ENCODE measurements around the gene SYCP2L.

SYCP2L gene

DNA sequence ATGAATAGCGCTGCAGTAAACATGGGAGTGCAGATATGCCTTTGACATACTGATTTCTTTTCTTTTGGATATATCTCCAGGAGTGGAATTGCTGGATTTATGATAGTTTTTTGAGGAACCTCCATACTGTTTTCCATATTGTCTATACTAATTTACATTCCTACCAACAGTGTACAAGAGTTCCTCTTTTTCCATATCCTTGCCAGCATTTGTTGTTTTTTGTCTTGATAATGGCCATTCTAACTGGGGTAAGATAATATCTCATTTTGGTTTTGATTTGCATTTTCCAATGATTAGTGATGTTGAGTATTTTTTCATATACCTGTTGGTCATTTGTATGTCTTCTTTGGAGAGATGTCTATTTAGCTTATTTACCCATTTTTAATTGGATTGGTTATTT is 3.3 kb downstream of the SYCP2L start:
- TF ChIP-seq, protein P1, sequence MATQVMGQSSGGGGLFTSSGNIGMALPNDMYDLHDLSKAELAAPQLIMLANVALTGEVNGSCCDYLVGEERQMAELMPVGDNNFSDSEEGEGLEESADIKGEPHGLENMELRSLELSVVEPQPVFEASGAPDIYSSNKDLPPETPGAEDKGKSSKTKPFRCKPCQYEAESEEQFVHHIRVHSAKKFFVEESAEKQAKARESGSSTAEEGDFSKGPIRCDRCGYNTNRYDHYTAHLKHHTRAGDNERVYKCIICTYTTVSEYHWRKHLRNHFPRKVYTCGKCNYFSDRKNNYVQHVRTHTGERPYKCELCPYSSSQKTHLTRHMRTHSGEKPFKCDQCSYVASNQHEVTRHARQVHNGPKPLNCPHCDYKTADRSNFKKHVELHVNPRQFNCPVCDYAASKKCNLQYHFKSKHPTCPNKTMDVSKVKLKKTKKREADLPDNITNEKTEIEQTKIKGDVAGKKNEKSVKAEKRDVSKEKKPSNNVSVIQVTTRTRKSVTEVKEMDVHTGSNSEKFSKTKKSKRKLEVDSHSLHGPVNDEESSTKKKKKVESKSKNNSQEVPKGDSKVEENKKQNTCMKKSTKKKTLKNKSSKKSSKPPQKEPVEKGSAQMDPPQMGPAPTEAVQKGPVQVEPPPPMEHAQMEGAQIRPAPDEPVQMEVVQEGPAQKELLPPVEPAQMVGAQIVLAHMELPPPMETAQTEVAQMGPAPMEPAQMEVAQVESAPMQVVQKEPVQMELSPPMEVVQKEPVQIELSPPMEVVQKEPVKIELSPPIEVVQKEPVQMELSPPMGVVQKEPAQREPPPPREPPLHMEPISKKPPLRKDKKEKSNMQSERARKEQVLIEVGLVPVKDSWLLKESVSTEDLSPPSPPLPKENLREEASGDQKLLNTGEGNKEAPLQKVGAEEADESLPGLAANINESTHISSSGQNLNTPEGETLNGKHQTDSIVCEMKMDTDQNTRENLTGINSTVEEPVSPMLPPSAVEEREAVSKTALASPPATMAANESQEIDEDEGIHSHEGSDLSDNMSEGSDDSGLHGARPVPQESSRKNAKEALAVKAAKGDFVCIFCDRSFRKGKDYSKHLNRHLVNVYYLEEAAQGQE (IDR thresholded peaks at IDR 0.05; ENCODE audit: insufficient replicate concordance, low read depth), result no peak
- TF ChIP-seq GABPA (IDR thresholded peaks at IDR 0.05; ENCODE audit: low read depth) (no peak), CTCF (IDR thresholded peaks at IDR 0.05; ENCODE audit: insufficient read depth, low read length) (no peak), SPI1 (IDR thresholded peaks at IDR 0.05; ENCODE audit: borderline replicate concordance, low read depth) (peak; percentile 83), POLR2AphosphoS5 (IDR thresholded peaks at IDR 0.05; ENCODE audit: low read depth) (no peak)
- no peaks in the 10 kb centered on the region for H3K27me3 ChIP-seq (ENCODE audit: insufficient read depth, poor library complexity, severe bottlenecking)
- H3K4me3 ChIP-seq (replicated peaks; ENCODE audit: insufficient read depth, low read length), result no peak overlapping the region
- H3K27ac ChIP-seq (replicated peaks), result no peak overlapping the region
- DNase-seq (ENCODE audit: low read depth in 1 of 2, low spot score in 1 of 2), result no peak

GRCh38 chr6:10891960-10892359 is 5.1 kb downstream of the SYCP2L start:
- Histone ChIP-seq H3K27me3 (ENCODE audit: insufficient read depth, poor library complexity, severe bottlenecking) (no peaks in the 10 kb centered on the region), H3K4me3 (replicated peaks; ENCODE audit: insufficient read depth, low read length) (no peak overlapping the region), H3K27ac (replicated peaks) (no peak overlapping the region)
- TF ChIP-seq CTCF (IDR thresholded peaks at IDR 0.05; ENCODE audit: insufficient read depth, low read length) (no peak), SPI1 (IDR thresholded peaks at IDR 0.05; ENCODE audit: borderline replicate concordance, low read depth) (no peak)
- TF ChIP-seq, protein P1 (IDR thresholded peaks at IDR 0.05; ENCODE audit: insufficient replicate concordance, low read depth), result no peak
- DNase-seq (ENCODE audit: low read depth in 1 of 2, low spot score in 1 of 2), result no peak

GRCh38 chr6:10894958-10895357 is 8.1 kb downstream of the SYCP2L start:
- H3K27ac ChIP-seq (replicated peaks), result no peak overlapping the region
- TF ChIP-seq CTCF (IDR thresholded peaks at IDR 0.05; ENCODE audit: insufficient read depth, low read length) (no peak), SPI1 (IDR thresholded peaks at IDR 0.05; ENCODE audit: borderline replicate concordance, low read depth) (no peak), GABPA (IDR thresholded peaks at IDR 0.05; ENCODE audit: low read depth) (no peak), POLR2AphosphoS5 (IDR thresholded peaks at IDR 0.05; ENCODE audit: low read depth) (no peak)
- TF ChIP-seq, protein P1 (IDR thresholded peaks at IDR 0.05; ENCODE audit: insufficient replicate concordance, low read depth), result no peak
- no peaks in the 10 kb centered on the region for H3K27me3 ChIP-seq (ENCODE audit: insufficient read depth, poor library complexity, severe bottlenecking)
- H3K4me3 ChIP-seq (replicated peaks; ENCODE audit: insufficient read depth, low read length), result no peak overlapping the region
- DNase-seq (ENCODE audit: low read depth in 1 of 2, low spot score in 1 of 2), result no peak
